Panc1 (cell line): ENCODE data around the gene CFAP100. TPM values are rescaled to one million over a fixed set of nuclear protein-coding genes. Genes with fewer than 3 reads are reported as not detected.

Source experiments
- ATAC-seq: fragments of 200-7000 bp; cut with Tn5 transposase; 2 replicates; pipeline ENCODE4 v1.9.1; 2020; ENCODE audit warnings: mild to moderate bottlenecking, moderate library complexity
- BruUV-seq: library from RNA; stranded (reverse); fragments of 400-500 nt; replicated peaks from 2 replicates; lab custom pipeline; 2021; lab: Mats Ljungman, UMichigan
- CTCF ChIA-PET: fragments of 300-600 bp; sonication (Branson Sonifier 250); formaldehyde crosslinking; loops from one replicate; lab custom pipeline; 2022; ENCODE audit warnings: antibody characterized with exemption; lab: Charles Lee
- POLR2A ChIA-PET: fragments of 300-600 bp; sonication (Branson Sonifier 250); formaldehyde crosslinking; loops from one replicate; lab custom pipeline; 2022; ENCODE audit warnings: antibody characterized with exemption; lab: Charles Lee
- DNase-seq: peaks from one replicate; pipeline ENCODE4 v3.0.0-alpha.2; 2010; ENCODE audit warnings: low read depth, low spot score
- H3K27ac ChIP-seq: 2 replicates; pipeline ENCODE4 v1.5.1; 2011; ENCODE audit warnings: mild to moderate bottlenecking, low read length, inconsistent platforms
- H3K27me3 ChIP-seq: fragments of 200-500 bp; sonication (Bioruptor generic); 2 replicates; pipeline ENCODE4 v1.6.0; 2014; ENCODE audit warnings: low read length, inconsistent platforms; ENCODE audit not compliant: control insufficient read depth, insufficient read depth
- H3K36me3 ChIP-seq: fragments of 200-500 bp; sonication (Bioruptor generic); 2 replicates; pipeline ENCODE4 v1.5.1; 2014; ENCODE audit warnings: inconsistent platforms, mild to moderate bottlenecking, low read length, moderate library complexity; ENCODE audit not compliant: control insufficient read depth, insufficient read depth
- H3K4me1 ChIP-seq: 2 replicates; pipeline ENCODE4 v1.5.1; 2011; ENCODE audit warnings: inconsistent platforms, mild to moderate bottlenecking, low read length, moderate library complexity; ENCODE audit not compliant: control insufficient read depth, insufficient read depth
- H3K4me3 ChIP-seq, 2 experiments: 2 replicates each; pipeline ENCODE4 v1.5.1; 2011 to 2012; ENCODE audit warnings: low read depth in 2 of 2, low read length in 2 of 2, mild to moderate bottlenecking in 2 of 2, inconsistent platforms in 1 of 2, moderate library complexity in 1 of 2
- H3K9me3 ChIP-seq: fragments of 200-500 bp; sonication (Bioruptor generic); 2 replicates; pipeline ENCODE4 v1.5.1; 2014; ENCODE audit warnings: low read depth, mild to moderate bottlenecking, inconsistent platforms, low read length, moderate library complexity; ENCODE audit not compliant: control insufficient read depth, insufficient read depth
- CTCF ChIP-seq: fragments of 450-650 bp; IDR thresholded peaks from 2 replicates; pipeline ENCODE4 v1.5.1; 2017; ENCODE audit warnings: mild to moderate bottlenecking
- POLR2AphosphoS5 ChIP-seq: IDR thresholded peaks from 2 replicates; pipeline ENCODE4 v1.6.1; 2012; ENCODE audit warnings: mild to moderate bottlenecking, low read depth, low read length, moderate library complexity
- REST ChIP-seq, 2 experiments: IDR thresholded peaks; 2 replicates each; pipeline ENCODE4 v1.6.1; 2011 to 2012; ENCODE audit warnings: low read depth in 2 of 2, control low read depth in 1 of 2, low read length in 1 of 2, mild to moderate bottlenecking in 1 of 2, moderate library complexity in 1 of 2; ENCODE audit not compliant: insufficient read depth in 1 of 2
- SIN3A ChIP-seq: IDR thresholded peaks from 2 replicates; pipeline ENCODE4 v1.6.1; 2012; ENCODE audit warnings: low read depth, mild to moderate bottlenecking, low read length, moderate library complexity, borderline replicate concordance; ENCODE audit not compliant: insufficient read depth
- TCF7L2 ChIP-seq: IDR thresholded peaks from 2 replicates; pipeline ENCODE4 v1.6.1; 2011; ENCODE audit warnings: mild to moderate bottlenecking, low read depth, low read length, inconsistent platforms
- in situ Hi-C: cut with HindIII; loops from 2 replicates; pipeline ENCODE4 v1.10.0; 2016; ENCODE audit warnings: low sequenced_read_pairs, low pct_unique_long_range_greater_than_20kb
- intact Hi-C: fragments of 100-400 bp; cut with micrococcal nuclease; formaldehyde crosslinking; loops from one replicate; pipeline ENCODE4 v1.10.0; 2022; ENCODE audit not compliant: unreplicated experiment
- total RNA-seq: library from RNA; stranded (reverse); gene quantifications from one replicate; pipeline ENCODE4 v1.2.1, GENCODE V29; 2021; ENCODE audit not compliant: unreplicated experiment

The CFAP100 gene
- total RNA-seq, 1 experiment from 2014 or later: not detected

- Histone ChIP-seq H3K36me3 (no peaks in the 10 kb centered on the region), H3K9me3 (peaks cover 10% of the 10 kb centered on the region; the same call in 1 of the 2 replicates), H3K4me3 (no peak overlapping the region), H3K4me1 (no peaks in the 10 kb centered on the region), H3K27ac (no peak overlapping the region), H3K27me3 (no peaks in the 10 kb centered on the region)
- ChIA-PET CTCF (no interaction called here), POLR2A (no interaction called here)
- ATAC-seq (no peak), DNase-seq (no peak)
- BruUV-seq: no TSS peak
- no peak for TF ChIP-seq CTCF
- TF ChIP-seq SIN3A: no peak
- no peak for TF ChIP-seq POLR2AphosphoS5
- TF ChIP-seq TCF7L2: no peak
- no peak for TF ChIP-seq REST (IDR thresholded peaks at IDR 0.05; ENCODE audit: insufficient read depth in 1 of 2, low read depth in 2 of 2, low read length in 1 of 2)
- in situ Hi-C loops: no loop called here
- intact Hi-C loops: no loop called here
These were observed 29.5 kb downstream of the CFAP100 start for GRCh38 chr3:126424039-126424717.

- TF ChIP-seq CTCF: no peak
- TF ChIP-seq POLR2AphosphoS5: no peak
- no peak for TF ChIP-seq TCF7L2
- TF ChIP-seq REST (IDR thresholded peaks at IDR 0.05; ENCODE audit: insufficient read depth in 1 of 2, low read depth in 2 of 2, low read length in 1 of 2): no peak
- no peak for TF ChIP-seq SIN3A
- POLR2A ChIA-PET: no interaction called here
These were observed 30.0 kb downstream of the CFAP100 start for GRCh38 chr3:126424751-126425150.

More at GRCh38 chr3:126424751-126425150, 30.0 kb downstream of the CFAP100 start:
- intact Hi-C loops (no loop called here), in situ Hi-C loops (no loop called here)
- no TSS peak for BruUV-seq
- no peak overlapping the region for H3K4me3 ChIP-seq
- peaks cover 10% of the 10 kb centered on the region; the same call in 1 of the 2 replicates for H3K9me3 ChIP-seq
- no peaks in the 10 kb centered on the region for H3K36me3 ChIP-seq
- no peaks in the 10 kb centered on the region for H3K27me3 ChIP-seq
- no peak for ATAC-seq
- no peak overlapping the region for H3K27ac ChIP-seq
- H3K4me1 ChIP-seq: no peaks in the 10 kb centered on the region
- DNase-seq: no peak
- CTCF ChIA-PET: no interaction called here
